Measurements from ENCODE around the gene ATXN2L. TPM values are rescaled to one million over a fixed set of nuclear protein-coding genes. Genes with fewer than 3 reads are reported as not detected.
"Not testable (repeated sequence)": the region's sequence is repeated elsewhere in the genome, so short reads cannot be mapped to it uniquely, and the experiment has no call there.

Gene ATXN2L
- total and polyA plus RNA-seq, 9 donors = 36.2 to 143 (median 84.6) TPM

GRCh38 chr16:28880589-28880915, 57.8 kb downstream of the ATXN2L start:
- Histone ChIP-seq H3K4me1 (ENCODE audit: insufficient read depth) (peaks cover 7% of the 10 kb centered on the region), H3K27me3 (no peaks in the 10 kb centered on the region), H3K36me3 (no peaks in the 10 kb centered on the region), H3K4me3 (no peak overlapping the region), H3K9me3 (no peaks in the 10 kb centered on the region), H3K27ac (no peak overlapping the region)
- TF ChIP-seq EP300 (IDR thresholded peaks at IDR 0.05) (no peak), POLR2A (IDR thresholded peaks at IDR 0.05) (no peak), CTCF (IDR thresholded peaks at IDR 0.05) (no peak)
- intact Hi-C loops (cut with DNase I) = no loop called here
- 7 to 13% (median 7%) methylated on average over 11 of the region's 11 CpGs for whole genome bisulfite sequencing, 3 donors
- DNase-seq = no peak

GRCh38 chr16:28880955-28881354, 58.2 kb downstream of the ATXN2L start:
- Histone ChIP-seq H3K4me3 (no peak overlapping the region), H3K4me1 (ENCODE audit: insufficient read depth) (peaks cover 7% of the 10 kb centered on the region), H3K27ac (no peak overlapping the region), H3K9me3 (no peaks in the 10 kb centered on the region), H3K27me3 (no peaks in the 10 kb centered on the region), H3K36me3 (no peaks in the 10 kb centered on the region)
- intact Hi-C loops (cut with DNase I) = no loop called here
- WGBS, 3 donors = 63 to 66% (median 64%) methylated on average over 4 of the region's 4 CpGs
- TF ChIP-seq POLR2A (IDR thresholded peaks at IDR 0.05) (no peak), CTCF (IDR thresholded peaks at IDR 0.05) (no peak)
- no peak for DNase-seq

- H3K27me3 ChIP-seq; H3K4me1 ChIP-seq (ENCODE audit: insufficient read depth); H3K36me3 ChIP-seq; DNase-seq; H3K27ac ChIP-seq; H3K4me3 ChIP-seq; intact Hi-C loops (cut with DNase I); H3K9me3 ChIP-seq: not testable (repeated sequence)
- 77 to 85% (median 79%) methylated on average over 4 of the region's 4 CpGs for WGBS, 3 donors
These were observed 58.8 kb downstream of the ATXN2L start for GRCh38 chr16:28881565-28881964.

GRCh38 chr16:28882551-28883160, 59.9 kb downstream of the ATXN2L start:
- no peaks in the 10 kb centered on the region for H3K27me3 ChIP-seq
- no peak overlapping the region for H3K27ac ChIP-seq
- peaks cover 7% of the 10 kb centered on the region for H3K4me1 ChIP-seq (ENCODE audit: insufficient read depth)
- 35 to 40% (median 38%) methylated on average over 23 to 24 of the region's 24 CpGs for WGBS, 3 donors
- H3K9me3 ChIP-seq = no peaks in the 10 kb centered on the region
- H3K36me3 ChIP-seq = no peaks in the 10 kb centered on the region
- DNase-seq = no peak
- TF ChIP-seq POLR2A (IDR thresholded peaks at IDR 0.05) (no peak), CTCF (IDR thresholded peaks at IDR 0.05) (no peak), EP300 (IDR thresholded peaks at IDR 0.05) (no peak)
- H3K4me3 ChIP-seq = no peak overlapping the region
- intact Hi-C loops (cut with DNase I) = no loop called here

GRCh38 chr16:28883221-28883996, 60.6 kb downstream of the ATXN2L start:
- no peak overlapping the region for H3K4me3 ChIP-seq
- no peaks in the 10 kb centered on the region for H3K9me3 ChIP-seq
- no peak for DNase-seq
- peaks cover 7% of the 10 kb centered on the region for H3K4me1 ChIP-seq (ENCODE audit: insufficient read depth)
- H3K36me3 ChIP-seq = no peaks in the 10 kb centered on the region
- no peak for TF ChIP-seq EP300 (IDR thresholded peaks at IDR 0.05)
- TF ChIP-seq POLR2A (IDR thresholded peaks at IDR 0.05) = no peak
- no peak for TF ChIP-seq CTCF (IDR thresholded peaks at IDR 0.05)
- intact Hi-C loops (cut with DNase I) = no loop called here
- no peaks in the 10 kb centered on the region for H3K27me3 ChIP-seq
- H3K27ac ChIP-seq = no peak overlapping the region
- 57 to 62% (median 61%) methylated on average over 25 of the region's 25 CpGs for WGBS, 3 donors

Measured in ovary (tissue), 9 donors.